SK-N-MC (cell line): ENCODE results near the gene TMEM236.

Experiments used
- EZH2 ChIP-seq: fragments of 200-600 bp; sonication (generic); IDR thresholded peaks from one replicate; pipeline ENCODE4 v1.6.1; 2017; ENCODE audit warnings: antibody characterized with exemption
- FOXP2 ChIP-seq: optimal IDR thresholded peaks from 2 replicates; pipeline ENCODE3; 2011; ENCODE audit warnings: mild to moderate bottlenecking, moderate library complexity; ENCODE audit not compliant: insufficient read depth; ENCODE audit errors: extremely low read length, control extremely low read depth
- POLR2AphosphoS5 ChIP-seq: IDR thresholded peaks from 2 replicates; pipeline ENCODE4 v1.6.1; 2012; ENCODE audit warnings: mild to moderate bottlenecking, low read depth, low read length, borderline replicate concordance

GRCh38 chr10:17744341-17744861 is 7.6 kb upstream of the TMEM236 start:
- no peak for TF ChIP-seq EZH2
- TF ChIP-seq POLR2AphosphoS5, result no peak
- TF ChIP-seq FOXP2, result no peak
